ENCODE results near the gene UBE2E1. TPM values are rescaled to one million over a fixed set of nuclear protein-coding genes. Genes with fewer than 3 reads are reported as not detected.

UBE2E1 gene
- total RNA-seq, 1 experiment from 2014 or later = 74.3 TPM

DNA sequence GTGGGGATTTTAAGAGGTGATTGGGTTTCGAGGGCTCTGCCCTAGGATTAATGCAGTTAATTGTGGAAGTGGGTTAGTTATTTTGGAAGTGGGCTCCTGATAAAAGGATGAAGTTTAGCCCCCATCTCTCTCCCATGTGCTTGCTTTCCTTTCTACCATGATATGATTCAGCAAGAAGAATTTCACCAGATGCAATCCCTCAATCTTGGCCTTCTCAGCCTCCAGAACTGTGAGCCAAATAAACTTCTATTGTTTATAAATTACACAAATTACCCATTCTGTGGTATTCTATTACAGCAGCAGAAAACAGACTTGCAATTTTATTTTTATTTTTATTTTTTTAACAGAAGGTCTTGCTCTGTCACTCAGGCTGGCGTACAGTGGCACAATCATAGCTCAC lies 27.3 kb upstream of the UBE2E1 start:
- Mint-ChIP-seq H3K27me3 (ENCODE audit: unreplicated experiment) (peaks cover 15% of the 10 kb centered on the region), H3K36me3 (ENCODE audit: insufficient read depth, unreplicated experiment) (no peaks in the 10 kb centered on the region), H3K4me3 (ENCODE audit: low read depth, unreplicated experiment) (no peak overlapping the region), H3K27ac (ENCODE audit: unreplicated experiment) (no peak overlapping the region), H3K9me3 (ENCODE audit: low read depth, unreplicated experiment) (no peaks in the 10 kb centered on the region), H3K4me1 (ENCODE audit: low read depth, unreplicated experiment) (no peaks in the 10 kb centered on the region)
- intact Hi-C loops (cut with micrococcal nuclease; ENCODE audit: unreplicated experiment) = no loop called here
- CTCF ChIA-PET = interaction anchor here (0.7 kb wide), 1 partner anchor 13 kb away, joined by 3 read pairs; no protein-coding TSS in a partner anchor
- TF ChIP-seq, protein P1, sequence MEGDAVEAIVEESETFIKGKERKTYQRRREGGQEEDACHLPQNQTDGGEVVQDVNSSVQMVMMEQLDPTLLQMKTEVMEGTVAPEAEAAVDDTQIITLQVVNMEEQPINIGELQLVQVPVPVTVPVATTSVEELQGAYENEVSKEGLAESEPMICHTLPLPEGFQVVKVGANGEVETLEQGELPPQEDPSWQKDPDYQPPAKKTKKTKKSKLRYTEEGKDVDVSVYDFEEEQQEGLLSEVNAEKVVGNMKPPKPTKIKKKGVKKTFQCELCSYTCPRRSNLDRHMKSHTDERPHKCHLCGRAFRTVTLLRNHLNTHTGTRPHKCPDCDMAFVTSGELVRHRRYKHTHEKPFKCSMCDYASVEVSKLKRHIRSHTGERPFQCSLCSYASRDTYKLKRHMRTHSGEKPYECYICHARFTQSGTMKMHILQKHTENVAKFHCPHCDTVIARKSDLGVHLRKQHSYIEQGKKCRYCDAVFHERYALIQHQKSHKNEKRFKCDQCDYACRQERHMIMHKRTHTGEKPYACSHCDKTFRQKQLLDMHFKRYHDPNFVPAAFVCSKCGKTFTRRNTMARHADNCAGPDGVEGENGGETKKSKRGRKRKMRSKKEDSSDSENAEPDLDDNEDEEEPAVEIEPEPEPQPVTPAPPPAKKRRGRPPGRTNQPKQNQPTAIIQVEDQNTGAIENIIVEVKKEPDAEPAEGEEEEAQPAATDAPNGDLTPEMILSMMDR (IDR thresholded peaks at IDR 0.05; ENCODE audit: unreplicated experiment) = no peak
- DNase-seq = no peak
- BruUV-seq (replicated peaks) = no TSS peak

DNA sequence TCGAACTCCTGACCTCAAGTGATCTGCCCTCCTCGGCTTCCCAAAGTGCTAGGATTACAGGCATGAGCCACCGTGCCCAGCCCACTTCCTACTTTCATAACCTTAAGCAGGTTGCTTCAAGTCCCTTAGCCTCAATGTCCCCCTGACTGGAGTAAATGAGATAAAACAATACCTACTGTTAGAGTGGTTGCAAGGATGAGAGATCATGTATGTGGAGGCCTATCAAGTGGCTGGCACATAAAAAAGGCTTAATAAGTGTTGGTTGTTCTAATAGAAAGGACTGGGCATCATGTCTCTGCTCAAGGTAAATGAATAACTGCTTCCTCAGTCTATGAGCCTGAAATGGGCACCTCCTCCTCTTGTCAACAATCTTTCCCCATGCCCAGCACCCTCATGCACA lies 25.9 kb upstream of the UBE2E1 start:
- no TSS peak for BruUV-seq (replicated peaks)
- CTCF ChIA-PET = no interaction called here

DNA sequence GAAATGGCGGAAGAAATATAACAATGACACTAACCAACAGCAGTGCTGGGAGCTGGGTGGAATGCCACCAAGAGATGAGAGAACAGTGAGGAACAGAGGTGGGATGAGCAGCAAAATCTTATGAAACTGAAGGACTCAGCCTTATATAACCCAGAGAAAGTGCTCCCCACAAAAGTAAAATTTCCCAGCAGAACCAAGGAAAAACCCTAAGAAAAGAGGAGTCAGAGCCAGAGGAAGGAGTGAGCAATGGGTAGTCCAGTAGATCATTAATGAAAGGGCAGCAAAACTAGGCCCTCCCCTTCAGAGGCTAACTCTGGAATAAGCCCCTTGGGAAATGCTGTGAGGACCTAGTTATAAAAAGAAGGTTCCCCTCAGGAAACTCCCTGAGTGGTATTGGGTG lies 24.7 kb upstream of the UBE2E1 start:
- BruUV-seq (replicated peaks) = no TSS peak
- no peaks in the 10 kb centered on the region for H3K36me3 Mint-ChIP-seq (ENCODE audit: insufficient read depth, unreplicated experiment)
- peaks cover 32% of the 10 kb centered on the region for H3K27me3 Mint-ChIP-seq (ENCODE audit: unreplicated experiment)
- DNase-seq = no peak
- no peaks in the 10 kb centered on the region for H3K9me3 Mint-ChIP-seq (ENCODE audit: low read depth, unreplicated experiment)
- H3K27ac Mint-ChIP-seq (ENCODE audit: unreplicated experiment) = no peak overlapping the region
- H3K4me1 Mint-ChIP-seq (ENCODE audit: low read depth, unreplicated experiment) = no peaks in the 10 kb centered on the region
- intact Hi-C loops (cut with micrococcal nuclease; ENCODE audit: unreplicated experiment) = no loop called here
- CTCF ChIA-PET = no interaction called here
- no peak overlapping the region for H3K4me3 Mint-ChIP-seq (ENCODE audit: low read depth, unreplicated experiment)
- TF ChIP-seq, protein P1 (IDR thresholded peaks at IDR 0.05; ENCODE audit: unreplicated experiment) = no peak

More for the DNA sequence above, 25.9 kb upstream of the UBE2E1 start:
- Mint-ChIP-seq H3K4me3 (ENCODE audit: low read depth, unreplicated experiment) (no peak overlapping the region), H3K4me1 (ENCODE audit: low read depth, unreplicated experiment) (no peaks in the 10 kb centered on the region), H3K36me3 (ENCODE audit: insufficient read depth, unreplicated experiment) (no peaks in the 10 kb centered on the region), H3K27ac (ENCODE audit: unreplicated experiment) (no peak overlapping the region), H3K9me3 (ENCODE audit: low read depth, unreplicated experiment) (no peaks in the 10 kb centered on the region), H3K27me3 (ENCODE audit: unreplicated experiment) (peaks cover 22% of the 10 kb centered on the region)
- DNase-seq = no peak
- intact Hi-C loops (cut with micrococcal nuclease; ENCODE audit: unreplicated experiment) = no loop called here
- TF ChIP-seq, protein P1 (IDR thresholded peaks at IDR 0.05; ENCODE audit: unreplicated experiment) = no peak

DNA sequence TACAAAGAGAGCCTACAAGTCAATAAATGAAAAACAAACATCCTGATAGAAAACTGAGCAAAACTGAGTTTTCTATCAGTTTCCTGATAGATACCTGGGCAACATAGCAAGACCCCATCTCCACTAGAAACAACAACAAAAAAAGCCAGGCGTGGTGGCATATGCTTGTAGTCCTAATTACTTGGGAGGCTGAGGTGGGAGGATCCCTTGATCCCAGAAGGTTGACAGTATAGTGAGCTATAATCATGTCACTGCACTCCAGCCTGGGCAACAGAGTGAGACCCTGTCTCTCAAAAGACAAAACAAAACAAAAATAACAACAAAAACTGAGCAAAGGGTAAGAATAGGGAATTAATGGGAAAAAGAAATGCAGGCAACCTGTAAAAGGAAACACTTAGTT lies 23.9 kb upstream of the UBE2E1 start:
- Mint-ChIP-seq H3K4me3 (ENCODE audit: low read depth, unreplicated experiment) (no peak overlapping the region), H3K27me3 (ENCODE audit: unreplicated experiment) (peaks cover 32% of the 10 kb centered on the region), H3K36me3 (ENCODE audit: insufficient read depth, unreplicated experiment) (no peaks in the 10 kb centered on the region), H3K4me1 (ENCODE audit: low read depth, unreplicated experiment) (no peaks in the 10 kb centered on the region), H3K27ac (ENCODE audit: unreplicated experiment) (no peak overlapping the region), H3K9me3 (ENCODE audit: low read depth, unreplicated experiment) (no peaks in the 10 kb centered on the region)
- TF ChIP-seq, protein P1 (IDR thresholded peaks at IDR 0.05; ENCODE audit: unreplicated experiment) = no peak
- intact Hi-C loops (cut with micrococcal nuclease; ENCODE audit: unreplicated experiment) = no loop called here
- DNase-seq = no peak
- CTCF ChIA-PET = no interaction called here
- no TSS peak for BruUV-seq (replicated peaks)

Measured in Calu3 (cell line).